ENCODE data around the gene PSMA5. TPM values are rescaled to one million over a fixed set of nuclear protein-coding genes. Genes with fewer than 3 reads are reported as not detected.

PSMA5 gene
- total and polyA plus RNA-seq, 2 of the 4 experiments (the other 2 are of a cell fraction) = 75.5 to 107 TPM

GRCh38 chr1:109454497-109455133 is 28.4 kb upstream of the PSMA5 start:
- no peak overlapping the region for H2AFZ ChIP-seq (replicated peaks; ENCODE audit: low read length, poor library complexity)
- no peaks in the 10 kb centered on the region for H3K79me1 ChIP-seq (ENCODE audit: low read depth in 1 of 2, low read length in 2 of 2)
- H2BK5ac ChIP-seq (ENCODE audit: low read depth, low read length, poor library complexity, severe bottlenecking) = no peak overlapping the region
- no peak for ATAC-seq (ENCODE audit: low read depth)
- peaks cover 8% of the 10 kb centered on the region for H3K27me3 ChIP-seq (ENCODE audit: control insufficient read depth, insufficient read depth, low read length)
- ChIA-PET CTCF (interaction anchor here (0.6 kb wide), 1 partner anchor 14 kb away, joined by 4 read pairs; no protein-coding TSS in a partner anchor), POLR2A (ENCODE audit: unreplicated experiment) (no interaction called here)
- H4K20me1 ChIP-seq (ENCODE audit: insufficient read depth, low read length) = no peaks in the 10 kb centered on the region
- no peak overlapping the region for H4K5ac ChIP-seq (ENCODE audit: low read depth, low read length)
- no peak overlapping the region for H3K4me3 ChIP-seq (ENCODE audit: insufficient read depth, low read depth, low read length)
- H3K9me3 ChIP-seq (ENCODE audit: control insufficient read depth, insufficient read depth, low read length) = peaks cover 4% of the 10 kb centered on the region; the same call in 1 of the 2 replicates
- no peak overlapping the region for H2BK20ac ChIP-seq (ENCODE audit: low read depth, low read length)
- no peak overlapping the region for H2AK9ac ChIP-seq (replicated peaks; ENCODE audit: low read depth, low read length, poor library complexity)
- intact Hi-C loops (cut with micrococcal nuclease) (no loop called here), in situ Hi-C loops (cut with MboI; ENCODE audit: low sequenced_read_pairs) (no loop called here), dilution Hi-C loops (cut with HindIII; ENCODE audit: low sequenced_read_pairs, unreplicated experiment) (no loop called here)
- DNase-seq = no peak
- no CpG with 5 or more reads among the region's 1 CpG for WGBS, 2 experiments (ENCODE audit: extremely low coverage in 2 of 2, insufficient read length in 1 of 2)
- no peak overlapping the region for H3K14ac ChIP-seq (replicated peaks; ENCODE audit: low read depth, low read length)
- H2AK5ac ChIP-seq (ENCODE audit: low read depth, low read length) = no peak overlapping the region
- no peak overlapping the region for H2BK120ac ChIP-seq (ENCODE audit: low read depth, low read length)
- no peaks in the 10 kb centered on the region for H3K4me1 ChIP-seq (ENCODE audit: control insufficient read depth, insufficient read depth, low read length)
- H3K56ac ChIP-seq (ENCODE audit: extremely low read depth, insufficient read depth, low read length) = no peak overlapping the region
- H3K9ac ChIP-seq (ENCODE audit: low read depth, low read length) = no peak overlapping the region
- no peak overlapping the region for H2BK15ac ChIP-seq (ENCODE audit: low read depth, low read length)
- H4K91ac ChIP-seq (ENCODE audit: insufficient read depth, low read depth, low read length) = no peak overlapping the region
- no peak overlapping the region for H4K8ac ChIP-seq (ENCODE audit: low read depth in 2 of 2, low read length in 2 of 2)
- H3K36me3 ChIP-seq (ENCODE audit: control insufficient read depth, insufficient read depth, low read length) = no peaks in the 10 kb centered on the region
- no peak overlapping the region for H3K18ac ChIP-seq (ENCODE audit: low read depth, low read length)
- no peak overlapping the region for H3K27ac ChIP-seq (ENCODE audit: insufficient read depth, low read length)
- H3K4me2 ChIP-seq (ENCODE audit: low read depth, low read length) = no peak overlapping the region
- TF ChIP-seq CEBPB (IDR thresholded peaks at IDR 0.05; ENCODE audit: low read depth, low read length) (no peak), FOS (IDR thresholded peaks at IDR 0.05; ENCODE audit: low read depth, low read length) (no peak), NFE2L2 (IDR thresholded peaks at IDR 0.05; ENCODE audit: low read depth, low read length) (no peak), POLR2A (IDR thresholded peaks at IDR 0.05; ENCODE audit: low read depth, low read length) (no peak)
- H3K4ac ChIP-seq (ENCODE audit: low read depth, low read length) = no peak overlapping the region
- no peak overlapping the region for H3K23ac ChIP-seq (ENCODE audit: low read depth, low read length)
- BruUV-seq (replicated peaks) = no TSS peak
- no peaks in the 10 kb centered on the region for H3K9me1 ChIP-seq (ENCODE audit: insufficient read depth, low read length)
